Measurements from ENCODE around the gene MUC5AC.
"Not testable (repeated sequence)": the region's sequence is repeated elsewhere in the genome, so short reads cannot be mapped to it uniquely, and the experiment has no call there.

MUC5AC gene

GRCh38 chr11:1209371-1210057, 51.8 kb downstream of the MUC5AC start:
- H3K27ac ChIP-seq = no peak overlapping the region
- TF ChIP-seq ZFX (IDR thresholded peaks at IDR 0.05; ENCODE audit: borderline replicate concordance) (no peak), CTCF (IDR thresholded peaks at IDR 0.05) (no peak)

- H3K27ac ChIP-seq = no peak overlapping the region
- no peak for TF ChIP-seq ZFX (IDR thresholded peaks at IDR 0.05; ENCODE audit: borderline replicate concordance)
Observed at GRCh38 chr11:1211838-1212237, 54.1 kb downstream of the MUC5AC start.

- H3K27ac ChIP-seq = not testable (repeated sequence)
Observed at GRCh38 chr11:1215826-1216225, 58.1 kb downstream of the MUC5AC start.

GRCh38 chr11:1217151-1217550, 59.4 kb downstream of the MUC5AC start:
- H3K27ac ChIP-seq = no peak overlapping the region
- TF ChIP-seq ZFX (IDR thresholded peaks at IDR 0.05; ENCODE audit: borderline replicate concordance) (no peak), CTCF (IDR thresholded peaks at IDR 0.05) (no peak)

GRCh38 chr11:1218256-1218787, 60.6 kb downstream of the MUC5AC start:
- TF ChIP-seq ZFX (IDR thresholded peaks at IDR 0.05; ENCODE audit: borderline replicate concordance) (no peak), CTCF (IDR thresholded peaks at IDR 0.05) (no peak)
- H3K27ac ChIP-seq = no peak overlapping the region

GRCh38 chr11:1218788-1219445, 61.2 kb downstream of the MUC5AC start:
- H3K27ac ChIP-seq = no peak overlapping the region
- TF ChIP-seq CTCF (IDR thresholded peaks at IDR 0.05) (no peak), ZFX (IDR thresholded peaks at IDR 0.05; ENCODE audit: borderline replicate concordance) (no peak)

- no peak overlapping the region for H3K27ac ChIP-seq
- no peak for TF ChIP-seq CTCF (IDR thresholded peaks at IDR 0.05)
- TF ChIP-seq ZFX (IDR thresholded peaks at IDR 0.05; ENCODE audit: borderline replicate concordance) = no peak
Observed at GRCh38 chr11:1219446-1219833, 61.7 kb downstream of the MUC5AC start.
